Esophagus squamous epithelium (tissue), 4 donors: Measurements from ENCODE around the gene TRIM43. TPM values are rescaled to one million over a fixed set of nuclear protein-coding genes. Genes with fewer than 3 reads are reported as not detected.

Experiments
- small RNA-seq, 4 donors: library from RNA; depleted of rRNA; stranded (forward); fragments of <200 nt; gene quantifications; one replicate each; pipeline ENCODE3, GENCODE V24; 2016
- total RNA-seq, 4 donors: library from RNA; depleted of rRNA; stranded (reverse); fragments of >200 nt; gene quantifications; one replicate each; pipeline ENCODE4 v1.1.0, GENCODE V29; 2016

Gene TRIM43
- total RNA-seq, 4 donors from 2014 or later = not detected

Small RNA genes within 50 kb of the gene (small RNA-seq; reads per million reads assigned to genes)
- gene AC009237.4 = 0 reads per million in 4 donors
- 0 reads per million in 4 donors for gene AC009237.7

Other genes starting within 250 kb of the TRIM43 start
- gene FAHD2A, start 189.3 kb upstream of the TRIM43 start, total RNA-seq = 10 to 100 TPM in 2 of 4 donors, 1 to 10 TPM in 2; 8.1 to 18.1 (median 13.7) TPM
- gene TRIM43B, start 107.2 kb upstream of the TRIM43 start, total RNA-seq = not detected